ENCODE data around the gene CCDC57.

Gene CCDC57

GRCh38 chr17:82226146-82226808 lies 13.6 kb upstream of the CCDC57 start:
- peaks cover 5% of the 10 kb centered on the region for H3K4me1 Mint-ChIP-seq (ENCODE audit: low read depth)
- no peaks in the 10 kb centered on the region for H3K27me3 Mint-ChIP-seq
- no peak overlapping the region for H3K27ac Mint-ChIP-seq
- H3K4me3 Mint-ChIP-seq, result no peak overlapping the region
- no peaks in the 10 kb centered on the region for H3K9me3 Mint-ChIP-seq
- no peaks in the 10 kb centered on the region for H3K36me3 Mint-ChIP-seq (ENCODE audit: low read depth)

DNA sequence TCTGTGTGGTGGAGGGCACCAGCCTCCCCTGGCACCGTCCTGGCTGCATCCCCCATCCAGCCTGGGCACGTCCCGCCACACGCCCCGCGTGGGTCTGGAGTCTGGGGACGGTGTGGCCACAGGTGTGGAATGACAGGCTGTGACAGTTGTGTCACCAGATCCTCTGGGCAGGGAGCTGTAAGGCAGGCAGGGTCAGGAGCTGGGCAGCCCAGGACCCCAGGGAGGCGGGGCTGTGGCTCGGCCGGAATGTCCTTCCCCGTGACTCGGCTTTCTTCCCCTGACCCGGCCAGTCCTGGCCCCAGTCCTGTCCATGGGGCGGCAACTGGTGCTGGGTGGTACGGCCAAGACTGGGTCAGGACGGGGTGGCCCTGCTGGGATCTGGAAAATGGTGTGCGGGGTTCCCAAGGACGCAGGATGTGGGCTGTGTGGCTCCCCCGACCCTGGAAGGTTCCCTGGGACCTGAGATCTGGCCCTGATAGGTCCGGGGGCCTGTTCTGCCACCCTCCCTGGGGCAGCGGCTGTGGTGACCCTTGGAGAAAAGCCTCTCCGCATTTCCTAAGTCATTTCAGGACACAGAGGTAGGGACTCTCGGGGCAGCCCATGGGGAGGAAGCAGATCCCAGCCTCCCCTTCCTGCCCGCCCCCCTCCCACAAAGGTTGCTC lies 12.9 kb upstream of the CCDC57 start:
- Mint-ChIP-seq H3K27me3 (no peaks in the 10 kb centered on the region), H3K36me3 (ENCODE audit: low read depth) (no peaks in the 10 kb centered on the region), H3K27ac (no peak overlapping the region), H3K4me1 (ENCODE audit: low read depth) (peaks cover 5% of the 10 kb centered on the region), H3K4me3 (no peak overlapping the region), H3K9me3 (no peaks in the 10 kb centered on the region)

GRCh38 chr17:82224666-82225065 lies 12.0 kb upstream of the CCDC57 start:
- no peaks in the 10 kb centered on the region for H3K36me3 Mint-ChIP-seq (ENCODE audit: low read depth)
- no peak overlapping the region for H3K27ac Mint-ChIP-seq
- H3K27me3 Mint-ChIP-seq, result no peaks in the 10 kb centered on the region
- no peak overlapping the region for H3K4me3 Mint-ChIP-seq
- no peaks in the 10 kb centered on the region for H3K9me3 Mint-ChIP-seq
- no peaks in the 10 kb centered on the region for H3K4me1 Mint-ChIP-seq (ENCODE audit: low read depth)

DNA sequence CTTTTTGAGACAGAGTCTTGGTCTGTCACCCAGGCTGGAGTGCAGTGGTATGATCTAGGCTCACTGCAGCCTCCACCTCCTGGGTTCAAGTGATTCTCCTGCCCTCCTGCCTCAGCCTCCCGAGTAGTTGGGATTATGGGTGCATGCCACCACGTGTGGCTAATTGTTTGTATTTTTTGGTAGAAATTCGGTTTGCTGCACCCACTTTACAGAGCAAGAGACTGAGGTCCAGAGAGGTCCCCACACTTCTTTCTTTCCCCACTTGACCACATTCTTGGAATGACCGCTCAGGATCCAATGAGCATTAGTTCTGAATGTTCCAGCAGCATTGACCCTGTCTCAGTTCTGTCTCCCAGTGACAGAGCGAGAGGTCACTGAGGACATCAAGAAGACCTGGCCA lies 10.9 kb upstream of the CCDC57 start:
- H3K27ac Mint-ChIP-seq, result no peak overlapping the region
- no peaks in the 10 kb centered on the region for H3K27me3 Mint-ChIP-seq
- H3K4me1 Mint-ChIP-seq (ENCODE audit: low read depth), result no peaks in the 10 kb centered on the region
- H3K9me3 Mint-ChIP-seq, result no peaks in the 10 kb centered on the region
- no peaks in the 10 kb centered on the region for H3K36me3 Mint-ChIP-seq (ENCODE audit: low read depth)
- no peak overlapping the region for H3K4me3 Mint-ChIP-seq

DNA sequence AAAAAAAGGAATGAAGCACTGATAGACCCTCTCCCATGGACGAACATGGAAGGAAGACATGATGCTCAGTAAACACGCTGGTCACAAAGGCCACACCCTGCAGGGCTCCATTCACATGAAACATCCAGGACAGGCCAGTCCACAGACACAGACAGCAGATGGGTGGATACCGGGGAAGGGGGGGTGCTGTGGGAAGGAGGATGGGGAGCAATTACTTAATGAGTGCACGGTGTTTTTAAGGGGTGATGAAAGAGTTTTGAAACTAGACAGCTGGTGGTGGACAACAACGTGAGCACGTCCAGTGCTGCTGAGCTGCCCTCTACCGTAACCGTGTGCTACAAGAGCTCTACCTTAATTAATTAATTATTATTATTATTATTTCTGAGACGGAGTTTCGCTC lies 10.2 kb upstream of the CCDC57 start:
- H3K4me3 Mint-ChIP-seq, result no peak overlapping the region
- no peaks in the 10 kb centered on the region for H3K27me3 Mint-ChIP-seq
- no peaks in the 10 kb centered on the region for H3K4me1 Mint-ChIP-seq (ENCODE audit: low read depth)
- H3K9me3 Mint-ChIP-seq, result no peaks in the 10 kb centered on the region
- H3K36me3 Mint-ChIP-seq (ENCODE audit: low read depth), result no peaks in the 10 kb centered on the region
- H3K27ac Mint-ChIP-seq, result no peak overlapping the region

- H3K27ac Mint-ChIP-seq, result no peak overlapping the region
- H3K4me3 Mint-ChIP-seq, result no peak overlapping the region
- H3K9me3 Mint-ChIP-seq, result no peaks in the 10 kb centered on the region
- H3K4me1 Mint-ChIP-seq (ENCODE audit: low read depth), result peaks cover 10% of the 10 kb centered on the region
- no peaks in the 10 kb centered on the region for H3K27me3 Mint-ChIP-seq
- no peaks in the 10 kb centered on the region for H3K36me3 Mint-ChIP-seq (ENCODE audit: low read depth)
Measured at GRCh38 chr17:82221341-82221902, 8.8 kb upstream of the CCDC57 start.

GRCh38 chr17:82219753-82220709 lies 7.4 kb upstream of the CCDC57 start:
- Mint-ChIP-seq H3K4me1 (ENCODE audit: low read depth) (peaks cover 19% of the 10 kb centered on the region), H3K36me3 (ENCODE audit: low read depth) (no peaks in the 10 kb centered on the region), H3K27ac (no peak overlapping the region), H3K27me3 (no peaks in the 10 kb centered on the region), H3K9me3 (no peaks in the 10 kb centered on the region), H3K4me3 (no peak overlapping the region)

DNA sequence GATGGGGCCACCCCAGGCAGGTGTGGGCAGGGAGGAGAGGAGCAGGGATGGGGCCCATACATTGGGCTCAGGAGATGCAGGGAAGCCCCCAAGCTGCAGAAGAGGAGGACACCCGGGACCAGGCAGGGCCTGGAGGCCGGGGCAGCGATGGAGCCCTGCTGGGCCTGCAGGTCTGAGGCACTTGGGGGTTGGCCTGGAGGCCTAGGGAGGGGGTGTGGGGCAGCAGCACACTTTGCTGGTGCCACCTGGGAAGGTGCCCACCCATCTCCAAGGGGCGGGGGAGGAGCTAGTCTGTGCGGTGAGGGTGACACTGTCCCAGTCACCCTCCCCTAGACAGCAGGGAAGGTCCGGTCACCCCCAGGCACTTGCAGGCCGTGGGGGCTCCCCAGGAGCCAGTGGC lies 6.4 kb upstream of the CCDC57 start:
- Mint-ChIP-seq H3K4me1 (ENCODE audit: low read depth) (peaks cover 27% of the 10 kb centered on the region), H3K9me3 (no peaks in the 10 kb centered on the region), H3K4me3 (no peak overlapping the region), H3K36me3 (ENCODE audit: low read depth) (no peaks in the 10 kb centered on the region), H3K27me3 (no peaks in the 10 kb centered on the region), H3K27ac (no peak overlapping the region)

- Mint-ChIP-seq H3K36me3 (ENCODE audit: low read depth) (no peaks in the 10 kb centered on the region), H3K27ac (no peak overlapping the region), H3K27me3 (no peaks in the 10 kb centered on the region), H3K9me3 (no peaks in the 10 kb centered on the region), H3K4me3 (no peak overlapping the region), H3K4me1 (ENCODE audit: low read depth) (peaks cover 32% of the 10 kb centered on the region)
Measured at GRCh38 chr17:82218349-82219075, 5.9 kb upstream of the CCDC57 start.

DNA sequence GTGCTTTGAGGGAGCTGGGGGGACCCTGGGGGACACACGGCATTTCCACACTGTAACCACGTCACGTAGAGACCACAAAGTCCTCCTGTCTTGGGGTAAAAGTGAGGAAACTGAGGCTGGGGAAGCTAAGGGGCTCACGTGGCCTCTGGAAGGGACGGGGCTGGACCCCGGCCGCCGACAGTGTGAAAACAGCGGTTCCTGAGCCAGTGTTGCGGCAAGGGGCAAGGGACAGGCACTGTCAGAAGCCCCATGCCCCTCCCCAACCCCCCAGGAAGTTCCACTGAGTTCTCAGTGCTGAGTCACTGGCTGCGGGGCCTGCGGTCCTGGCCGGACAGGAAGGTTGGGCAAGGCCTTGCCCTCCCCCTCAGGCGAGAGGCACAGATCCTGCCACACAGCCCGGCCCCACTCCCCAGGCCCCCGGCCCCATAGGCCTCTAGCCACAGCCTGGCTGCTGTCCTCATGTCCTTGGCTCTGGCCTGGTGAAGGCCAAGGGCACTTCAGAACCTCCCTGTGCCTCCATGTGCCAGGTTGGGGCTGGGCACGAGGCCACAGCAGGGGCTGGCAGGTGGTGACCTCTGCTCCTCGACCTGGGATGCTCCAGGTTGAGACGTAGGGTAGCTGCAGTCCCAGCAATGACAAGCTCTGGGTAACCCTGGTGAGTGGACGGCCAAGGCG lies 5.0 kb upstream of the CCDC57 start:
- no peak overlapping the region for H3K27ac Mint-ChIP-seq
- no peak overlapping the region for H3K4me3 Mint-ChIP-seq
- no peaks in the 10 kb centered on the region for H3K36me3 Mint-ChIP-seq (ENCODE audit: low read depth)

DNA sequence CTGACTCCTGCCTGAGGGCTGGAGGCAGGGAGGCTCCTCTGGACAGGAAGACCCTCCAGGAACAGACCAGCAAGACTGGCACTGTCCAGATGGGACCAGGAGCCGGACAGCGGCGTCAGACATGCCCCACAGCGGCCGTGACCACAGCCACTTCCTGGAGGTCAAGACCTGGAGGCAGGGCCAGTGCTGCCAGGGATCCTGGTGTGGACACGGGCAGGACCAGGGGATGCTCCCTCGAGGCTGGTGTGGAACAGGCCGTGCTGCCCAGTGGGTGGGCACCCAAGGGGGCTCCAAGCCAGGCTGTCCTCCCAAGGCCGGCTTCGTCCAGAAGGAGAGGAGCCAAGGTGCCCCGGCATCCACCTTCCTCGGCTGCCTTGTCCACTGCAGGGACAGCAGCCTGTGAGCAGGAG lies 4.5 kb upstream of the CCDC57 start:
- Mint-ChIP-seq H3K36me3 (ENCODE audit: low read depth) (no peaks in the 10 kb centered on the region), H3K9me3 (no peaks in the 10 kb centered on the region), H3K4me1 (ENCODE audit: low read depth) (peaks cover 34% of the 10 kb centered on the region), H3K4me3 (no peak overlapping the region), H3K27me3 (no peaks in the 10 kb centered on the region), H3K27ac (no peak overlapping the region)

More for the DNA sequence above, 5.0 kb upstream of the CCDC57 start:
- Mint-ChIP-seq H3K4me1 (ENCODE audit: low read depth) (peaks cover 34% of the 10 kb centered on the region), H3K9me3 (no peaks in the 10 kb centered on the region), H3K27me3 (no peaks in the 10 kb centered on the region)

- Mint-ChIP-seq H3K27me3 (no peaks in the 10 kb centered on the region), H3K4me1 (ENCODE audit: low read depth) (peaks cover 39% of the 10 kb centered on the region), H3K4me3 (peak overlapping the region; percentile 17), H3K9me3 (no peaks in the 10 kb centered on the region), H3K27ac (peak overlapping the region; percentile 22), H3K36me3 (ENCODE audit: low read depth) (no peaks in the 10 kb centered on the region)
Measured at GRCh38 chr17:82216301-82217119, 3.9 kb upstream of the CCDC57 start.

DNA sequence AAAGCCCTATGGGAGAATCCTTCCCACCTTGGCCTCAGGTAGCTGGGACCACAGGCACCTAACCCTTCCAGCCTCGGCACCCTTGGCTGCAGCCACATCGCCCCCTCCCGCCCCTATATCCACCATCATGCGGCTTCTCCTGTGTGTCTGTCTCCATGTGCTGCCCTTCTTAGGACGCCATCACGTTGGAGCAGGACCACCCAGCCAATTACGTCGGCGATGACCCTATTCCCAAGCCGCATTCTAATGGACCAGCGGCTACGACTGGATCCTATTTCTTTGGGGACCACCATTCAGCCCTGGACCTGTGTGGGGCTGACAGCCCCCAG lies 3.3 kb upstream of the CCDC57 start:
- peaks cover 44% of the 10 kb centered on the region for H3K4me1 Mint-ChIP-seq (ENCODE audit: low read depth)
- H3K4me3 Mint-ChIP-seq, result no peak overlapping the region
- H3K36me3 Mint-ChIP-seq (ENCODE audit: low read depth), result no peaks in the 10 kb centered on the region
- H3K9me3 Mint-ChIP-seq, result no peaks in the 10 kb centered on the region
- peak overlapping the region; percentile 22 for H3K27ac Mint-ChIP-seq
- no peaks in the 10 kb centered on the region for H3K27me3 Mint-ChIP-seq

Data from stimulated activated naive CD8-positive, alpha-beta T cell treated with anti-CD3 and anti-CD28 coated beads, Interleukin-15, Interleukin-2, amounts not matched to agents 100 ng/mL and 50 ng/mL, for 24 hours (primary cell).